Stimulated activated CD8-positive, alpha-beta memory T cell treated with anti-CD3 and anti-CD28 coated beads, Interleukin-15, amount 100 ng/mL, for 24 hours (primary cell): Measurements from ENCODE around the gene NKX3-2.

Source experiments
- DNase-seq: peaks from one replicate; pipeline ENCODE4 v3.0.0-alpha.2; 2020; ENCODE audit warnings: low read depth

NKX3-2 gene

DNA sequence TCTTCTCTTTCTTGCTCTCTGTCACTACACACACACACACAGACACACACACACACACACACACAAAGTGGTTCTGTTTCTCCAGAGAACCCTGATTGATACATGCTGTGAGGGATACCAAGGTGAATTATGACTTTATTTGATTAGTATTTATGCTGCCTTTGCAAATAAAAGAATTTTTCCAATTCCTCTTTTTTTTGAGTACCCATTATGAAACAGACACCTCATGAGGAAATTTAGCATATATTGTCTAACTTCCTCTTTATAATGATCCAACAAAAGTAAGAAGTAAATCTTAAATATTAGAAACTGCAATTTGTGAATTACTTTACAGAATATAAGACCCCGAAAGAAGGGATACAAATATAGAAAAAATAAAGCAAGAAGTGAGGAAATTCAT is 45.8 kb downstream of the NKX3-2 start:
- DNase-seq = no peak

- DNase-seq = no peak
Measured at GRCh38 chr4:13496605-13497004, 47.7 kb downstream of the NKX3-2 start.

DNA sequence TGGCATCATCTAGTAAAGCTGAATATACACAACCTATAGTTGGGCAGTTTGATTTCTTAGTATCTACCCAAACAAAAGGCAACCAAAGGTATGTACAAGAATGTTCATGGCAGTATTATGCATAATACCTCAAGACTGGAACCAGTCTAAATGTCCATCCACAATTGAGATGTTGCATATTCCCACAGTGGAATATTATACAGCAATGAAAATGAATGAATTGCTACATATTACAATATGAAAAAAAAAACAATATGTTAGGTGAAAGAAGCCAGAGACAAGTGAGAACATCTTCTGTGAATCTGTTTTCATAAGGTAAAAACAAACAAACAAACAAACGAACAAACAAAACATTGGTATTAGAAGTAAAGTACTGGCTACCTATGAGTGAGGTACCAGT is 48.6 kb downstream of the NKX3-2 start:
- no peak for DNase-seq

GRCh38 chr4:13493793-13494192 is 50.5 kb downstream of the NKX3-2 start:
- DNase-seq = no peak

- no peak for DNase-seq
Measured at GRCh38 chr4:13492747-13493146, 51.6 kb downstream of the NKX3-2 start.
